Glomerular visceral epithelial cell (primary cell): Measurements from ENCODE around the gene ASMT.
A peak's percentile ranks its signal among the peaks of the same experiment; 100 is the strongest.
"Not testable (repeated sequence)": the region's sequence is repeated elsewhere in the genome, so short reads cannot be mapped to it uniquely, and the experiment has no call there.

ENCODE experiments used
- DNase-seq: peaks from one replicate; pipeline ENCODE4 v3.0.0-alpha.2; 2016; ENCODE audit errors: extremely low spot score

The ASMT gene

GRCh38 chrX:1652011-1652811 is 37.4 kb downstream of the ASMT start:
- peak; percentile 35 for DNase-seq

- no peak for DNase-seq
These were observed 41.5 kb downstream of the ASMT start for GRCh38 chrX:1656379-1656778.

GRCh38 chrX:1657367-1658070 is 42.7 kb downstream of the ASMT start:
- DNase-seq = peak; percentile 30

GRCh38 chrX:1658071-1658491 is 43.2 kb downstream of the ASMT start:
- DNase-seq = no peak

GRCh38 chrX:1659664-1660461 is 45.0 kb downstream of the ASMT start:
- DNase-seq = no peak

- no peak for DNase-seq
These were observed 46.4 kb downstream of the ASMT start for GRCh38 chrX:1661048-1661921.

GRCh38 chrX:1661922-1662221 is 47.0 kb downstream of the ASMT start:
- DNase-seq = no peak

- DNase-seq = no peak
These were observed 52.7 kb downstream of the ASMT start for GRCh38 chrX:1667566-1667965.

- DNase-seq = peak; percentile 28
These were observed 58.5 kb downstream of the ASMT start for GRCh38 chrX:1673337-1673736.

GRCh38 chrX:1676866-1677265 is 62.0 kb downstream of the ASMT start:
- DNase-seq = no peak

GRCh38 chrX:1679238-1679637 is 64.4 kb downstream of the ASMT start:
- peak; percentile 25 for DNase-seq

GRCh38 chrX:1681439-1681838 is 66.6 kb downstream of the ASMT start:
- no peak for DNase-seq

GRCh38 chrX:1681856-1682255 is 67.0 kb downstream of the ASMT start:
- not testable (repeated sequence) for DNase-seq

GRCh38 chrX:1682501-1682900 is 67.6 kb downstream of the ASMT start:
- not testable (repeated sequence) for DNase-seq

- DNase-seq = not testable (repeated sequence)
These were observed 70.0 kb downstream of the ASMT start for GRCh38 chrX:1684883-1685282.

GRCh38 chrX:1685444-1685880 is 70.6 kb downstream of the ASMT start:
- not testable (repeated sequence) for DNase-seq

GRCh38 chrX:1686642-1687041 is 71.8 kb downstream of the ASMT start:
- DNase-seq = no peak
